Muscle of leg (tissue), 11 donors: ENCODE results near the gene FAM171A2. TPM values are rescaled to one million over a fixed set of nuclear protein-coding genes. Genes with fewer than 3 reads are reported as not detected.

ENCODE experiments used
- DNase-seq: peaks from one replicate; pipeline ENCODE4 v3.0.0; 2013
- H3K27ac ChIP-seq: one replicate; pipeline ENCODE4 v1.5.1; 2013; ENCODE audit warnings: mild to moderate bottlenecking, low read length, control low read depth
- H3K27me3 ChIP-seq: one replicate; pipeline ENCODE4 v1.6.1; 2013; ENCODE audit warnings: low read length; ENCODE audit not compliant: control insufficient read depth, insufficient read depth
- H3K36me3 ChIP-seq: one replicate; pipeline ENCODE4 v1.6.1; 2013; ENCODE audit warnings: low read length; ENCODE audit not compliant: control insufficient read depth, insufficient read depth
- H3K4me1 ChIP-seq: one replicate; pipeline ENCODE4 v1.6.1; 2013; ENCODE audit warnings: low read length; ENCODE audit not compliant: control insufficient read depth, insufficient read depth
- H3K4me3 ChIP-seq: one replicate; pipeline ENCODE4 v1.5.1; 2013; ENCODE audit warnings: low read length, control low read depth
- H3K9me3 ChIP-seq: replicated peaks from 2 replicates; pipeline ENCODE4 v1.6.1; 2013; ENCODE audit warnings: low read depth, low read length; ENCODE audit not compliant: control insufficient read depth
- WGBS: methylation state at CpG from one replicate; pipeline ENCODE4 v1.1.5; 2013; ENCODE audit warnings: missing lambda C conversion rate; ENCODE audit not compliant: insufficient coverage; 5-methylcytosine and 5-hydroxymethylcytosine counted together
- polyA plus RNA-seq, 8 donors: library from polyadenylated mRNA; unstranded; fragments of 120-200 nt; gene quantifications; one replicate each; pipeline versions ENCODE4 v1.2.1 to v1.2.3, GENCODE V29; 2013; ENCODE audit warnings: inconsistent platforms in 1 of 8, low replicate concordance in 1 of 8; ENCODE audit not compliant: insufficient read length in 8 of 8, insufficient read depth in 1 of 8
- total RNA-seq: library from RNA; stranded (reverse); fragments of 120-200 nt; gene quantifications from one replicate; pipeline ENCODE4 v1.2.4, GENCODE V29; 2013

Gene FAM171A2
- total and polyA plus RNA-seq, 9 donors: 52.9 to 110 (median 80.0) TPM

DNA sequence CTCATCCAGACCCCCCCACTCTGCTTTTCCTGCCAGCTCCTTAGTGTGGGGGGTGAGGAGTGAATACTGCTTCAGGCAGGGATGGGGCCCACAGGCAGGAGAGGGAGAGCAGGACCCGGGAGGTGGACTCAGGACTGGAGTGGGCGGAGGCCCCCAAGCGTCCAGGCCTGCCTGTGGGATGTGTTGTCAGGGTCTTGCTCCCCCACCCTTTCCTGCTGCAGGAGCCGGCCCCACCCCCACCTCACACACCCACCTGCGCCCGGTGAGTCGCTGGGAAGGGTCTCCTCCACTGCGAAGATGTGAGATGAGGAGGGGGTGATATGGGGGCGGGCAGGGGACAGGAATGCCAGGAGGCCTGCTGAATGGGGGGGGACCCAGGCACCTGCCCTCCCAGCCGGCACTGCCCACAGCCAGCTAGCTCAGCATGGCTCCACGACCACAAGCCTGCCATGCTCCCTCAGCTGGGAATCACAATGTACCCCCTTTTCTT lies 1.1 kb downstream of the FAM171A2 start:
- DNase-seq: peak; percentile 58
- 5% methylated on average over 2 of the region's 11 CpGs for WGBS
- peaks cover 51% of the 10 kb centered on the region for H3K4me1 ChIP-seq
- peak overlapping the region; percentile 89 for H3K27ac ChIP-seq
- H3K36me3 ChIP-seq: peaks cover 9% of the 10 kb centered on the region
- no peaks in the 10 kb centered on the region for H3K9me3 ChIP-seq
- H3K27me3 ChIP-seq: peaks cover 19% of the 10 kb centered on the region
- peak overlapping the region; percentile 82 for H3K4me3 ChIP-seq

GRCh38 chr17:44361292-44362260 lies 2.1 kb downstream of the FAM171A2 start:
- Histone ChIP-seq H3K9me3 (no peaks in the 10 kb centered on the region), H3K27me3 (peaks cover 12% of the 10 kb centered on the region), H3K27ac (peak overlapping the region; percentile 89), H3K4me1 (peaks cover 51% of the 10 kb centered on the region), H3K4me3 (peak overlapping the region; percentile 82), H3K36me3 (peaks cover 9% of the 10 kb centered on the region)
- WGBS: 42% methylated on average over 3 of the region's 11 CpGs
- peak; percentile 67 for DNase-seq

GRCh38 chr17:44360826-44361225 lies 2.8 kb downstream of the FAM171A2 start:
- DNase-seq: peak; percentile 74
- WGBS: 22% methylated on average over 3 of the region's 5 CpGs

GRCh38 chr17:44360144-44360533 lies 3.5 kb downstream of the FAM171A2 start:
- Histone ChIP-seq H3K4me3 (no peak overlapping the region), H3K36me3 (peaks cover 20% of the 10 kb centered on the region), H3K27me3 (peaks cover 3% of the 10 kb centered on the region), H3K27ac (peak overlapping the region; percentile 89), H3K9me3 (no peaks in the 10 kb centered on the region), H3K4me1 (peaks cover 59% of the 10 kb centered on the region)
- no CpG with 5 or more reads among the region's 6 CpGs for WGBS
- DNase-seq: no peak

More at GRCh38 chr17:44360826-44361225, 2.8 kb downstream of the FAM171A2 start:
- Histone ChIP-seq H3K36me3 (peaks cover 14% of the 10 kb centered on the region), H3K9me3 (no peaks in the 10 kb centered on the region), H3K4me1 (peaks cover 54% of the 10 kb centered on the region), H3K4me3 (peak overlapping the region; percentile 13), H3K27ac (peak overlapping the region; percentile 89), H3K27me3 (peaks cover 6% of the 10 kb centered on the region)

DNA sequence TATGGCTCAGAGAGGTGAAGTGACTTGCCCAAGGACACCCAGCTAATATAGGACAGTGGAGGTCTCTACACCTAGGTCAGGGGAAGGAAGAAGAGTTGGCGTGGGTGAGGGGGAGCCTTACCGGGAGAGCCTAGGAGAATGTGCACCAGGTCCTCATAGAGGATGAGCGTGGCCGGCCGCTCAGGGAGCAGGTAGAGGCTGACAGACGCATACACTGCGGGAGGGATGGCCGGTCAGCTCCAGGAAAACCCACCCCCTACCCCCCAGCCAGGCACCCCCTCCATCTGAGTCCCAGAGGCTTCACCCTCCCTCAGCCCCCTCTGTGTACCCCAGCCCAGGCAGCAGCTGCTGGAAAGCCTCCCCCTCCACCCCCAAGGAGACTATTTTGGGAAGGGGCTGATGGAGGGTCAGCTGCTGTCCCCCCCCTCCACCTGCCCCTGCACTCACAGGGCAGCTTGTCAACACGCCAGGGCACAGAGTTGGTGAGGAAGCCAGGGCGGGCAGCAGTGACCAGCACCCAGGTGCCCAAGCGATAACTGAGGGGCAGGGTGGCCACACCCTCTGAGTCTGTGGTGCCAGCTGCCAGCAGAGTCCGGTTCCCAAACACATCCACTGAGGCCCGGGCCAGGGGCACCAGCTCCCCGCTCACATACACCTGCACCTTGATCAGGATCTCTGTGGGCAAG lies 4.1 kb downstream of the FAM171A2 start:
- Histone ChIP-seq H3K36me3 (peaks cover 22% of the 10 kb centered on the region), H3K27ac (peak overlapping the region; percentile 89), H3K9me3 (no peaks in the 10 kb centered on the region), H3K27me3 (no peaks in the 10 kb centered on the region), H3K4me1 (peaks cover 63% of the 10 kb centered on the region), H3K4me3 (no peak overlapping the region)
- 77% methylated on average over 3 of the region's 14 CpGs for WGBS
- DNase-seq: peak; percentile 69

DNA sequence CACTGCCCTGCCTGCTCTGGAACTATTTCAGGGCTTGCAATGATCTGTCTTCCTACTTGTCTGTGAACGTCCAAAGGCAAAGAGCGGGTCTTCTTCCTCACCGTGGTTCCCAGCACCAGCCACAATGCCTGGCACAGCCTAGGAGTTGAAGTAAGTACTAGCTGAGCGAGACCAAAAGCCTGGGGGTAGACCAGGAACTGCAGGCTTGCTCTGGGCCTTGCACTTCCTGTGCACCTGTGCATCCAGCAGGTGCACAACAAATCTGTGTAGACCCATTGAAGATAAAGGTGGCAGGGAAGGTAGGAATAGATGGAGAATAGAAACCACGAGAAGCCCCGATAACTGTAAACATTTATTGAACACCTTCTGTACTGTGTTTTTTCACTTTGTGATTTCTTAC lies 4.6 kb downstream of the FAM171A2 start:
- Histone ChIP-seq H3K4me3 (no peak overlapping the region), H3K4me1 (peaks cover 62% of the 10 kb centered on the region), H3K27me3 (no peaks in the 10 kb centered on the region), H3K36me3 (peaks cover 22% of the 10 kb centered on the region), H3K27ac (peak overlapping the region; percentile 70), H3K9me3 (no peaks in the 10 kb centered on the region)
- DNase-seq: no peak
- WGBS: 73% methylated on average over 4 of the region's 6 CpGs

DNA sequence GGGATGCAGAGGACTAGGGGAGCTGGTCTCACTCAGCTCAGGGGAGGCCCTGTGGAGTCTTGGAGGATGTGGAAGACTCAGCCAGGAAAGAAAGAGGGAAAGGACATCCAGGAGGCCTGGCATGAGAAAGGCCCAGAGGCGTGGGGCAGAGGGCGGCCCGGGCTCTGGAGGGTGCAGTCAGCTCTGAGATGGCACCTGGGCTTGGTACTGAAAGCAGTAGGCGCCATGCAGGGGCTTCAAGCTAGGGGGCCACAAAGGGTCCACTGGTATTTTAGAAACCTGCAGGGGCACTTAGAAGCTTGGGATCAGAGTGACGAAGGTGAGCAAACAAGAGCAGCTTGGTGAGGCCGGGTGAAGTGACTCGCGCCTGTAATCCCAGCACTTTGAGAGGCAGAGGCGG lies 5.6 kb downstream of the FAM171A2 start:
- WGBS: 87% methylated on average over 8 of the region's 9 CpGs
- no peak for DNase-seq
- peaks cover 25% of the 10 kb centered on the region for H3K36me3 ChIP-seq
- H3K27ac ChIP-seq: no peak overlapping the region
- no peaks in the 10 kb centered on the region for H3K9me3 ChIP-seq
- peaks cover 64% of the 10 kb centered on the region for H3K4me1 ChIP-seq
- no peak overlapping the region for H3K4me3 ChIP-seq
- H3K27me3 ChIP-seq: no peaks in the 10 kb centered on the region

DNA sequence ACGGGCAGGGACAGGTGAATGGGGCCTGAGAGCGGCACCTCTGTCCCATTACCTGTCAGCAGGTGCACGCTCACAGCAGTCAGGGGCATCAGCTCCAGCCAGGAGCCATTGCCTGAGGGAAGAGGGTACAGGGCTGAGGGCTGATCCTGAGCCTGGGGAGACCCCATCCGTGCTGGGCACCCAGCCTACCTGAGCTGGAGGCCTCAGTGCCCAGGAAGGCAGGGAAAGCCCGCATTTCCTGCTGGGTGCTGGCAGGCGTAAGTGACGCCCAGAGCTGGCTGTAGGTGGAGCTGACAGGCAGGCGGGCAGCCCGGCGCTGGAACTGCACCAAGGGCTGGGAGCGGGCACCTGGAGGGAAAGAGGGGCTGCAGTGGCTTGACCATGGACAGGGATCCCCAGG lies 7.4 kb downstream of the FAM171A2 start:
- Histone ChIP-seq H3K4me1 (peaks cover 56% of the 10 kb centered on the region), H3K27me3 (no peaks in the 10 kb centered on the region), H3K4me3 (no peak overlapping the region), H3K9me3 (no peaks in the 10 kb centered on the region), H3K36me3 (peaks cover 40% of the 10 kb centered on the region), H3K27ac (no peak overlapping the region)
- peak; percentile 15 for DNase-seq
- WGBS: 92% methylated on average over 11 of the region's 11 CpGs

DNA sequence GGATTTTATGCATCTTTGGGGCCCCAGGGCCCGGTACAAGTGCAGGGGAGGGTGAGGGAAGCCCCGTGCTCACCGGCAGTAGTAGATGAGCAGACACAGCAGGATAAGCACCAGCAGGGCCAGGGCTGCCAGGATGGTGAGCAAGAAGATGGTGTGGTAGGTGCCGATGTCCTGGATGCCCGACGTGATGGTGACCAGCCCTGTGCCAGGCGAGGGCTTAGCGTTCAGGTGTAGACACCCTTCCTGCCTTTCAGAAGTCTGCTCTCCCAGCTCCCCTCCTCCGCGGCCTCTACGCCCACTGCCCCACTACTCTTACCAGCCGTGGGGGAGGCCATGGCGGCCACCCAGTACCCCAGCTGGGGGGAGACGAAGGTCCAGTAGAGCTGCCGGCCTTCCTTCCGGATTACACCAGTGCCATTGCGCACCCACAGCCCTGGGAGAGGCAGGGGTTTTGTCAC lies 8.0 kb downstream of the FAM171A2 start:
- H3K27ac ChIP-seq: no peak overlapping the region
- no peaks in the 10 kb centered on the region for H3K9me3 ChIP-seq
- DNase-seq: no peak
- no peak overlapping the region for H3K4me3 ChIP-seq
- H3K4me1 ChIP-seq: peaks cover 56% of the 10 kb centered on the region
- H3K27me3 ChIP-seq: no peaks in the 10 kb centered on the region
- peaks cover 46% of the 10 kb centered on the region for H3K36me3 ChIP-seq
- 73% methylated on average over 12 of the region's 17 CpGs for WGBS
